Activated naive CD4-positive, alpha-beta T cell treated with anti-CD3 and anti-CD28 coated beads, Interleukin-2, amount 50 U/mL, for 16 hours (primary cell): Measurements from ENCODE around the gene NPEPPS.
"Not testable (repeated sequence)": the region's sequence is repeated elsewhere in the genome, so short reads cannot be mapped to it uniquely, and the experiment has no call there.

Experiments used
- DNase-seq: peaks from one replicate; pipeline ENCODE4 v3.0.0-alpha.2; 2020

Gene NPEPPS

DNA sequence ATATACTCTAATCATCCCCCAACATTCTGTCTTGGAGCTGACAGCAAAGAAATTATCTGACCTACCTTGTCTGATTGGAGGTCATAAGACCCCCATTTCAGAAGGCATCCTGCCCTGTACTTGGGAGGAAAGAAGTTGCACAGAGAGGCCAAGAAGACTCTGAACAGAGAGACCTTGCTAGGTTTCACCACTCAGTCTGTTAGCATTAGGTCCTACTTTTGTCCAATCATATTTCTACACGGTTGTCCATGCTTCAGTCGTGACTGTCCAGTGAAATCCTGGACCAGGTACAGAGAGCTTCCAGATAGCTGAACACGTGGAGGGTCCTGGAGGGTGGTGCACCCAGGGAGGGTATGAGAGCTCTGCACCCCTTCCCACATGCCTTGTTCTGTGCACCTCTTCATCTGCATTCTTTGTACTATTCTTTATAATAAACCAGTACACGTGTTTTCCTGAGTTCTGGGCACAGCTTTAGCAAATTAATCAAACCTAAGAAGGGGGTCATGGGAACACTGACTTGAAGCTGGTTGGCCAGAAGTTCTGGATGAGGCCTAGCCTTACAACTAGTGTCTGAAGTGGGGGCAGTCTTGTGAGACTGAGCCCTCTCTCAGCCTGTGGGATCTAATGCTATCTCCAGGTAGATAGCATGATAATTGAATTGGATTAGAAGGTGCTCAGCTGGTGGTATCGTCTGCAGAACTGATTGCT is 30.9 kb downstream of the NPEPPS start:
- DNase-seq: not testable (repeated sequence)

- DNase-seq: not testable (repeated sequence)
These were observed 31.4 kb downstream of the NPEPPS start for GRCh38 chr17:47562406-47562705.

- not testable (repeated sequence) for DNase-seq
These were observed 36.4 kb downstream of the NPEPPS start for GRCh38 chr17:47567261-47567660.

- DNase-seq: not testable (repeated sequence)
These were observed 41.7 kb downstream of the NPEPPS start for GRCh38 chr17:47572561-47572960.

DNA sequence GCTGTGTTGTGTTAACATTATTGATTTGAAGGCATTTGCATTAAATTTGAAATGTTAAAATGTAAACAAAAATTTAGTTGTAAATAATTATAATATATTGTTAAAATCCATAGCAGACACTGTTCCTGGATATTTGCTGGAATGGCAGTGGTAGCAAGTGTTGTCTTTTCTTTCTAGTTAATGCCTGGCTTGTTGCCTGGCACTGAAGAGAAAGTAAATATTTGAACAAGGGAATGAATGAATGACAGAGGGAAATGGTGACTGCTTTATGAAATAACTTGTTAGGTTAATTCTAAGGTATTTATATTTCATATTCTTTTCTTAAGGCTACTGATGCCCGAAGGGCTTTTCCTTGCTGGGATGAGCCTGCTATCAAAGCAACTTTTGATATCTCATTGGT is 51.5 kb downstream of the NPEPPS start:
- DNase-seq: not testable (repeated sequence)

- not testable (repeated sequence) for DNase-seq
These were observed 55.6 kb downstream of the NPEPPS start for GRCh38 chr17:47586378-47587055.

- DNase-seq: not testable (repeated sequence)
These were observed 62.6 kb downstream of the NPEPPS start for GRCh38 chr17:47593522-47593921.

- no peak for DNase-seq
These were observed 73.1 kb downstream of the NPEPPS start for GRCh38 chr17:47603830-47604597.

GRCh38 chr17:47604598-47604927 is 73.7 kb downstream of the NPEPPS start:
- no peak for DNase-seq

GRCh38 chr17:47605011-47605410 is 74.1 kb downstream of the NPEPPS start:
- DNase-seq: no peak

DNA sequence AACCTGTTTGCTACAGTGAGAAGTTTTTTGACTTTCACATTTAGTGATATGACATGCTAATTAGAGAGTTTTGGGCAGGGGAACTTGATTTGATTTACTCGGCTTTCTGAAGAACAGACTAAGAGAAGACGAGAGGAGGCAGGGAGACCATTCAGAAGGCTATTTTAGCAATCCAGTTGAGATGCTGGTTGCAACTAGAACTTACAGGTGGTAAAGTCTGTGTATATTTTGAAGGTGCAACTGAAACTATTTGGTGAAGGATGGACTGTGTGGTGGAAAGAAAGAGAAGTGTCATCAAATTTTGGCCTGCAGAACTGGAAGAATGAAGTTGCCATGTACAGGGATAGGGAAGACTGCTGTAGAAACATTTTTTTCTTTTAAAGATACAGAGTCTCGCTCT is 76.6 kb downstream of the NPEPPS start:
- no peak for DNase-seq

DNA sequence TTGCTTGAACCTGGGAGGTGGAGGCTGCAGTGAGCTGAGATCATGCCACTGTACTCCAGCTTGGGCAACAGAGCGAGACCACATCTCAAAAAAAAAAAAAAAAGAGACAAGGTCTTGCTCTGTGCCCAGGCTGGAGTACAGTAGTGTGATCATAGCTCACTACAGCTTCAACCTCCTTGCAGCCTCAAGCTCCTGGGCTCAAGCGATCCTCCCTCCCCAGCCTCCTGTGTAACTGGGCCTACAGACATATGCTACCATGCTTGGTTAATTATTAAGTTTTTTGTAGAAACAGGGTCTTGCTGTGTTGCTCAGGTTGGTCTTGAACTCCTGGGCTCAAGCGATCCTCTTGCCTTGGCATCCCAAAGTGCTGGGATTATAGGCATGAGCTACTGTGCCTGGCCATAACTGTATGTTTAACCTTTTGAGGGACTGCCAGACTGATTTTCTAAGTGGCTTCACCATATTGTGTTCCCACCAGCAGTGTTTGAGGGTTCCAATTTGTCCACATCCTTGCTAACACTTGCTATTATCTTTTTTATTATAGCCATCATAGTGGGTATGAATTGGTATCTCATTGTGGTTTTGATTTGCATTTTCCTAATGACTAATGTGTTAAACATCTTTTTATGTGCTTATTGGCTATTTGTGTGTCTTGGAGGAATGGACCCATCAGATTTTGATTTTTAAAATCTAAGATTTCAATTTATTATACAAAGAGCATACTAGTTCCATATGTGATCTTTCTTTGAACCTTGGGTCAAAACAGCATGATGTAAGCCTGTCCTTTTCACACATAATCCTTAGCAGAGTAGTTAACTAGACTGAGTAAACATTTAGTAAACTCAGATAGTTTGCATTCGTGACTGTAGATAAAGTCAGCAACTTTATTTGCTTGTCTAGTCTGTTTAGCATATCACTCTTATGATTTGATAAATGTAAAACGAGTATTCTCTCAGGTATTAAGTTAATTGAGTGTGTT is 80.8 kb downstream of the NPEPPS start:
- no peak for DNase-seq

DNA sequence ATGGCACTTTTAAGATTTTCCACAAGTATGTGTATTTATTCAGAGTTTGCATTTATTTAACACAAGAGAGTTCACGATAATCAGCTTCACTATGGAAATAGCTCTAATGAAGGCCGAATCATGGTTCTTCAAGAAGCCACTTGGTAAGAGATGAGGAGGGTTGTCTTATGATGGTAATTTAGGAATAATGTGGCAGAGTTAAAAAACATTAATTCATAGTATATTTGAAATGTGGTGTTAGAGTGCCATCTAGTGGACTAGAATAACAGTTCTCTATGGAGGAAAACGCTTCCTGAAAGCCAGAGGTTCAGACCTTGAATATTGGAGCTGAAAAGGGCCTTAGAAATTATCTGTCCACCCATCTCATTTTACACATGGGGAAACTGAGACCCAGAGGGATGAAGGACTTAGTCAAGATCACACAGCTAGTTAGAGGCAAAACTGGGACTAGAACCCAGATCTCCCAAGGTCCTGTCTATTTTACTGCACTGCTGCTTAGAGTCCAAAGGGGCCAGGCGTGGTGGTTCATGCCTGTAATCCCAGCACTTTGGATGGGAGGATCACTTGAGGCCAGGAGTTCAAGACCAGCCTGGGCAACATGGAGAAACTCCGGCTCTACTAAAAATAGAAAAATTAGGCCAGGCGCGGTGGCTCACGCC is 85.0 kb downstream of the NPEPPS start:
- DNase-seq: no peak

DNA sequence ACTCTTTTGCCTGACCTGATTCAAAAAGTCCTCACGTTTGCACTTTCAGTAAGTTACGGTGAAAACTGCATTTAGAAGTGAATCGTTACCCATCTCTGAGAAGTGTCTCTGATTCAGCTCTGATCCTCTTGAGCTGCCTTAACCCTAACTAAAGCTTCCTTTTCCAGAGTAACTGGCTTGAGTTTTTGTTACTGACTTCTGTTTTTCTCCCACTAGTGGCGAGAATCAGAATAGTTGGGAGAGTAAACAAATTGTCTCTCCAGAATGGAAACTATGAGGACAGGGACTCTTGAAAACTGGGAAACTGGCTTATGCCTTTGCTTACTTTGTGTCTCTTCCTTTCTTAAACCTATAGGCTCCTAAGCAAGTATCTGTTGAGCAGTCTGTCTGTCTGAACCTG is 87.5 kb downstream of the NPEPPS start:
- no peak for DNase-seq

DNA sequence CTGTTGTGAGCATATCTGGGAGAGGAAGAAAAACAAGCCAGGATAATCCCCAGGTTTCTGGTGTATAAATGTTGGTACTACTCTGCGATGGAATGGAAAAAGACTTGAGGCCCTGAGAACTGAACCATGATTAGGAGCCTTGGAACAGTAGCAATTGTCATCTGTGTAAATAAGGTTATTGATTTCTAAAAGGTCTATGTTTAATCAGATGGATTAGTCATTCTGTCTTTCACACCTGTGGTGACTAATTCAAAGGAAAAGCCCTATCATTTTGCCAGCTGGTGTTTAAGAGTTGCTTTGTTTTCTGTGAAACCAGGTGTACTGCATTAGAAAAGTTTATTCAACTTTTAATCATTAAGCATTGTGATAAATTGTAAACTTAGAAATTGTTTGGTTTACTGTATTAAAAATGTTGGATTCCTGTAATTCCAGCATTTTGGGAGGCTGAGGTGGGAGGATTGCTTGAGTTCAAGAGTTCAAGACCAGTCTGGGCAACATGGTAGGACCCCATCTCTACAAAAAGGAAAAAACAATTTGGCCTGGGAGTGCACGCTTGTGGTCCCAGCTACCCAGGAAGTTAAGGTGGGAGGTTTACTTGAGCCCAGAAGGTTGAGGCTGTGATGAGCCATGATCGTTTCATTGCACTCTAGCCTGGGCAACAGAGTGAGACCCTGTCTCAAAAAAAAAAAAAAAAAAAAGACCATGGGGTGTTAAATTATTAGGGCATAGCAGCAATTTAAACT is 89.8 kb downstream of the NPEPPS start:
- no peak for DNase-seq

DNA sequence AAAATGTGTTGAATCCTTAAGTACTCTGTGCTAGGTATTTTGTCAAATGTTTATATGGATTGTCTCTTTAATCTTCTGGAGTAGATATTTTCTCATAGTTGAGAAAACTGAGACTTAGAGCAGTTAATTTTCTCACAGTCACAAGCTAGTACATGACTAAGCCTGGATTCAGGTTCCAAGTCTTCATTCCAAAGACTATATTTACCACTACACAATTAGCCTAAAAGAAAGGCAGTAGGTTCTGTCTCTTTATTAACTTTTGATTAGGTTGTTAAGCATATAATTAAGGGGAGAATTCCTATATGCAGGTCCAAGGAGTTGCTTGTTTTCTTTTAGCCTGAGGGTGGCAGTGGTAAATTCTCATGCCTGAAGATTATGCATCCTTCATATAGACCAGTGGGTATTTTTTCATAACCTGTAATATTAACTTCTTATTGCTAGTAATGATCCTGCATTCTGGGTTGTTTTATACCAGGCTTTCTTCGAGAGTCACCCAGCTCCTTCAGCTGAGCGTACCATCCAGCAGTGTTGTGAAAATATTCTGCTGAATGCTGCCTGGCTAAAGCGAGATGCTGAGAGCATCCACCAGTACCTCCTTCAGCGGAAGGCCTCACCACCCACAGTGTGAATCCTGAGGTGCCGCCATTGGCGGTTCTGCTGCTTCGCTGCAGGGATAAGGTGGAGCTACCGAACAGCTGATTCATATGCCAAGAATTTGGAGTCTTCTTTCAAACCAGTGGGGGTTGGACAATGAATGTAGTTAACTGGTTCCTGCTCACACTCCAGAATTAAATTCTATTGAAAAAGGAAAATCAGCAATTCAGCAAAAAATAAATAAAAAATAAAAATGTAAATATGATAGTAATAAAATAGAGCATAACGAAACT is 90.6 kb downstream of the NPEPPS start:
- DNase-seq: no peak

DNA sequence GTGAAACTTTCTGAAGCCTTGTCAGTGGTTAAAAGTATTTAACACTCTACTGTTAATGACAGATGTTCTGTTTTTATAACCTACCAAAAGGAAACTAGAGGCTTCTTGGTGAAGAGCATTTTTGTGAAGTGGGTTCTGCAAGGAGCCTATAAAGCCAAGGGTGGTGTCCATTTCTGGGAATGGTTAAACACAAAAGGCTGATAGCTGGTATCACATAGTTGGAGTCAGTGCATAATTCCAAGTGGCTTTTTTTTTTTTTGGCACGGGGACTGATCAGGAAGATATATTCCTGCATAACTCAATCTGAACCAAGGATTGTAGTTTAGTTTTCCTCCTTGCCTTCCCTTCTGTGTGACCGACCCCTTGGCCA is 91.3 kb downstream of the NPEPPS start:
- DNase-seq: no peak

DNA sequence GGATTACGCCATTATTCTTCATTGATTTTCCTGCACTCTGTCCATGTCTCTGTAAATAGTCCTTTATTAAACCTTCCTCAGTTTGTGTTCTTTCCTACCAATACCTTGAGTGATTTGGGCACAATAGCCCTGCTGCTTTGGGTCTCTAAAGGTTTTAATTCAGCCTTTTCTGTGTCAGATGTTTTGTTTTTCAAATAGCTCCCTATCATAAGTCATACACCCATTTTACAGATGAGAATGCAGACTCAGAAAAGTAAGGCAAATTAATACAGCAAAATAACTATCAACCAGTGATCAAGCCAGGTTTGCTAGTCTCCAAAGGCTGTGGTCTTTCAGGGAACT is 93.8 kb downstream of the NPEPPS start:
- DNase-seq: no peak

DNA sequence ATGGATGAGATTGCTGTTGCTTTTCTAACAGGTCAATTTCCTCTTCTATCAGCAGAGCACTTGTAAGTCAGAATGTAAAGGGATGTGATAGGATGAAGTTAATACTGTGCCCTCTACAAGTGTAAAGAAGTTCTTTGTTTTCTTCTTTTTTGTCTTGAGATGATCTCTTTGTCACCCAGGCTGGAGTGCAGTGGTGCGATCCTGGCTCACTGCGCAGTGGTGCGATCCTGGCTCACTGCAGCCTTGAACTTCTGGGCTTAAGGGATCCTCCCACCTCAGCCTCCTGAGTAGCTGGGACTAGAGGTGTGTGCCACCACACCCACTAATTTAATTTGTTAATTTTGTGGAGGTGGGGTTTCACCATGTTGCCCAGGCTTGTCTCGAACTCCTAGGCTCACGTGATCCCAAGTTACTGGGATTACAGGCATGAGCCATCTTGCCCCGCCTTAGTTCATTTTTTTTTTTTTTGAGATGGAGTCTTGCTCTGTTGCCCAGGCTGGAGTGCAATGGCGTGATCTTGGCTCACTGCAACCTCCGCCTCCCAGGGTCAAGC is 97.2 kb downstream of the NPEPPS start:
- no peak for DNase-seq

DNA sequence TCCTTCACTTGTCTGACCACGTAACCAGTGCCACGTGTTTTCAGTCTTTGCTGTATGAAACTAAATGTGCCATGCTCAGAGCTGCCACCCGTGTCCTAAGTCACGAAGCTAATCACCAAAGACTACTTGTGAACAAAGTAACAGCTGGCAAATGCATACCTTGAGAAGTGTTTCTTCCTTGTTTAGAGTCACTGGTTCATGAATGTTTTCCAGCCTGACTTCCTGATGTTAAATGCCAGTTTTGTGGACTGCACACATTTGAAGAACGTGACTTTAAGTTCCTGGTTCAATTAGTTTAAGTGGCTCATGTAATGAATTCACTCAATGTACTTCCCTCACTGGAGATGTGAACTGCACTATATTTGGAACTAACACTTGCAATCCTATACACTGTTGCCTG is 98.9 kb downstream of the NPEPPS start:
- no peak for DNase-seq

DNA sequence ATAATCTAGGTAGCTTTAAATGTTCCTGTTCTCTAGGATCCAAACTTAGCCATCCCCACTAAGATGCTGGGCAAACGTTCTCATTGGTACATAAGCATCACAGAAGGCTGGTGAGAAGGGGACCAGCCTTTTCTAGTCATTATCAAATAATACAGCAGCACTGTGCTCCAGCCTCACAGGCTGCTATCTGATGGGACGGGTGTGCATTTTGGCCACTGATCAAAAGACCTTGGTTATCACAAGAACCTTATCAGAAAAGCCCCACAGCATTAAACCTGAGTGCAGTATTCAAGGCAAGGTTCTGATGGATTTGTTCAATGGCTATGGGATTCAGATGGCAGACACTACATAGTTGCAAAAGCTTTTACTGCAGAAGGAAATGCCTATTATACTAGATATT is 99.7 kb downstream of the NPEPPS start:
- DNase-seq: no peak
